HEK293T (cell line): ENCODE data around the gene UNCX.

Experiments
- CTCF ChIA-PET: fragments of 350-600 bp; formaldehyde crosslinking; extraction: SDS; loops from one replicate; lab custom pipeline; 2021; ENCODE audit warnings: antibody characterized with exemption, inconsistent platforms; lab: Yijun Ruan, JAX
- POLR2A ChIA-PET: fragments of 350-600 bp; formaldehyde crosslinking; extraction: SDS; loops from one replicate; lab custom pipeline; 2020; ENCODE audit warnings: antibody characterized with exemption, inconsistent platforms; lab: Yijun Ruan, JAX
- DNase-seq: peaks from one replicate; pipeline ENCODE4 v3.0.0; 2012; ENCODE audit warnings: mixed read lengths; ENCODE audit errors: extremely low spot score
- ARNT ChIP-seq: fragments of 450-650 bp; IDR thresholded peaks from 2 replicates; pipeline ENCODE4 v1.6.1; 2017; ENCODE audit warnings: mild to moderate bottlenecking
- BHLHE40 ChIP-seq: fragments of 450-650 bp; IDR thresholded peaks from 2 replicates; pipeline ENCODE4 v1.6.1; 2016; ENCODE audit warnings: mild to moderate bottlenecking, moderate library complexity, borderline replicate concordance
- CTBP1 ChIP-seq: fragments of 450-650 bp; IDR thresholded peaks from 2 replicates; pipeline ENCODE4 v1.6.1; 2016; ENCODE audit warnings: borderline replicate concordance
- ELF4 ChIP-seq: fragments of 450-650 bp; IDR thresholded peaks from 2 replicates; pipeline ENCODE4 v1.6.1; 2017; ENCODE audit warnings: antibody characterized with exemption
- FOXA1 ChIP-seq: fragments of 450-650 bp; IDR thresholded peaks from 2 replicates; pipeline ENCODE4 v1.6.1; 2016; ENCODE audit warnings: mild to moderate bottlenecking
- FOXK2 ChIP-seq: fragments of 450-650 bp; IDR thresholded peaks from 2 replicates; pipeline ENCODE4 v1.6.1; 2016; ENCODE audit warnings: mild to moderate bottlenecking
- FOXM1 ChIP-seq: fragments of 450-650 bp; IDR thresholded peaks from 2 replicates; pipeline ENCODE4 v1.6.1; 2017; ENCODE audit warnings: mild to moderate bottlenecking, borderline replicate concordance
- HDGF ChIP-seq: fragments of 450-650 bp; IDR thresholded peaks from 2 replicates; pipeline ENCODE4 v1.6.1; 2017; ENCODE audit warnings: antibody characterized with exemption, borderline replicate concordance
- L3MBTL2 ChIP-seq: fragments of 450-650 bp; conservative IDR thresholded peaks from 2 replicates; pipeline ENCODE4 v1.6.1; 2016; ENCODE audit warnings: mild to moderate bottlenecking
- LEF1 ChIP-seq: fragments of 450-650 bp; IDR thresholded peaks from 2 replicates; pipeline ENCODE4 v1.6.1; 2017; ENCODE audit warnings: mild to moderate bottlenecking, borderline replicate concordance
- NFRKB ChIP-seq: fragments of 450-650 bp; IDR thresholded peaks from 2 replicates; pipeline ENCODE4 v1.6.1; 2016; ENCODE audit warnings: mild to moderate bottlenecking, moderate library complexity
- SP1 ChIP-seq: fragments of 450-650 bp; IDR thresholded peaks from 2 replicates; pipeline ENCODE4 v1.6.1; 2017
- SUZ12 ChIP-seq: fragments of 450-650 bp; IDR thresholded peaks from 2 replicates; pipeline ENCODE4 v1.6.1; 2016; ENCODE audit warnings: mild to moderate bottlenecking
- TARDBP ChIP-seq: fragments of 450-650 bp; IDR thresholded peaks from 2 replicates; pipeline ENCODE4 v1.6.1; 2016
- ZNF384 ChIP-seq: fragments of 450-650 bp; IDR thresholded peaks from 2 replicates; pipeline ENCODE4 v1.6.1; 2016
- TF ChIP-seq, protein P1 (sequence below): fragments of 450-650 bp; IDR thresholded peaks from 2 replicates; pipeline ENCODE4 v1.6.1; 2016

Gene UNCX

DNA sequence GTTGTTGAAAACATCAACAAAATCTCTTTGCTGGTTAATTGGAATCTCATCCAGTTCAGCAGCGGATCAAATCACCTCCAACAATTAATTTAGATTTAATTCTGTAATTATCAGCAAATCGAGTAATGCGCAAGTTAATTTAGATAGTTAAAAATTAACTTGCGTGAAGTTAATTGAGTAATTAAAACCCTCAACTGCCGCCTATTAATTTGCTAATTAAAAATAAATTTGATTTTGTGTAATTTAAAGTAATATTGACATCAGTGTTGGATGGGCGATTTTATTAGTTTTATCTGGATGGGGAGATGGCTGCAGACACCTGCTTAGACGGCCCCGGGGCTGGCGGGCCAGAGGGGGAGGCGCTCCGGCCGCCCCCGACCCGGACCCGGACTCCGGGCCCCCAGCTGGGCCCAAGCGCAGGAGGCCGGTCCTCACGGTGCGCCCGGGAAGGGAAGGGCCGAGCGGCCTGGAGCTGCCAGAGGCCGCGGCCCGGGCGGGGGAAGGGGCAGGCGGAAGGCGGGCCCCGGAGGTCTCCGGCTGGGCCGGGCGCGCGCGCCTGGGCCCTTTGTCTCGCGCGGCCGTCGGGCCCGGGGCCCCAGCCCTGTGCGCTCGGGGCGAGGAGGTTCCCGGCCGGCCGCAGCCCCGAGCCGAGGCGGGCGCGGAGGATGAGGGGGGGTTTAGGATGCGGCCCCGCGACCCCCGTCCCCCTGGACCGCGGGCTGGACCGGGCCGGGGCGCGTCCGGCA, 3.3 kb upstream of the UNCX start:
- TF ChIP-seq BHLHE40 (no peak), FOXK2 (no peak)
- TF ChIP-seq, protein P1, sequence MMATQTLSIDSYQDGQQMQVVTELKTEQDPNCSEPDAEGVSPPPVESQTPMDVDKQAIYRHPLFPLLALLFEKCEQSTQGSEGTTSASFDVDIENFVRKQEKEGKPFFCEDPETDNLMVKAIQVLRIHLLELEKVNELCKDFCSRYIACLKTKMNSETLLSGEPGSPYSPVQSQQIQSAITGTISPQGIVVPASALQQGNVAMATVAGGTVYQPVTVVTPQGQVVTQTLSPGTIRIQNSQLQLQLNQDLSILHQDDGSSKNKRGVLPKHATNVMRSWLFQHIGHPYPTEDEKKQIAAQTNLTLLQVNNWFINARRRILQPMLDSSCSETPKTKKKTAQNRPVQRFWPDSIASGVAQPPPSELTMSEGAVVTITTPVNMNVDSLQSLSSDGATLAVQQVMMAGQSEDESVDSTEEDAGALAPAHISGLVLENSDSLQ, result no peak
- ChIA-PET CTCF (no interaction called here), POLR2A (no interaction called here)
- DNase-seq, result no peak

DNA sequence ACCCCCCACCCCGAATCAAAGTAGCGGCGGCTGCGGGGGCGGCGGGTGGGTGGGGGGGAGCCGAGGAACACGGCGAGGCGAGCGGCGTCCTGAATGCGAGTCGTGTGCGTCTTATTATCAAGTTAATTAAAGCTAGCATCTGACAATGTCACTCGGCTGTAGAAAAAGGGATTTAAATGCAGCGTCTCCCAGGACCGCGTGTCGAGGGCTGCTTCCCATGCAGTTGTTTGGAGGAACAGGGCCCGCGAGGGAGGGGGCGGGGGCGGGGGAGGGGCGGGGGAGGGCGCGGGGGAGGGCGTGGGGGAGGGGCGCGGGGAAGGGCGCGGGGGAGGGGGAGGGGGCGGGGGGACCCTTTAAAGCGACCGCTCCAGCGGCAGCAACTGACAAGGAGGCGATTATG, 2.7 kb upstream of the UNCX start:
- CTCF ChIA-PET, result no interaction called here

DNA sequence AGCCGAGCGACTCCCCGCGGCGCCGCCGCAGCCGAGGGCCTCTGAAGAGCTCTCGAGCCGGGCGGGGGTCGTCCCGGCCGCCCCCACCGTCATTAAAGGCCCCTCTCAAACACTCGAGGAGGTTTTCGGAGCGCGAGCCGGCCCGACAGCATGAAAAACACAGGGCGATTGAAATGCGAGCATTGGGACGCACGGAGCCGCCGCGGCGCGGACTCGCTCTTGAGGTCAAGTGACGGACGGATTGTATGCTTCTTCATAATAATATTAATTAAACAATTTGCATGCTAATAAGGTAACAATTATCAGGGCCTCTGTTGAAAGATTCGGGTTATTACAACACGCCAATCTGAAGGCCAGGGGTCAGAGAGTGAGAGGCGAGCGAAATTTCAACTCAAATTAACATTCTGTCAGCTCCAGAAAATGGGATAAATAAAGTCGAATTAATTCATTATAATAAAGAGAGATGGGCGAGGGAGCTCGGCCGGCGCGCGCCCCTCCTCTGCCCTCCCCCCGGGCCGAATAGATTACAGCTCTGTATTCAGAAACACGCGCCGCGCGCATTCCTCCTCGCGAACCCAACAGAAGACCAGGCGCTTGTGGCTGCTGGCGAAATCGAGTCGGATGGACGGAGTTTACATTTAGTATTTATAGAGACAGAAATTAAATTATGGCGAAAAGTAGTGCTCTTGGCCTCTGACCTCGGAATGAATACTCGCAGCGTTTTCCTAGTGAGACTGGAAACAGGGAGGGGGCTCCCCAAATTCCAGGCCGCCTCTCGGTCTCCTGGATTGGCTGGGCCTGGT, 2.1 kb upstream of the UNCX start:
- TF ChIP-seq L3MBTL2 (no peak), ARNT (no peak)
- no peak for DNase-seq
- ChIA-PET POLR2A (no interaction called here), CTCF (no interaction called here)

More for the DNA sequence above, 2.7 kb upstream of the UNCX start:
- TF ChIP-seq LEF1, result no peak
- POLR2A ChIA-PET, result no interaction called here
- DNase-seq, result no peak

DNA sequence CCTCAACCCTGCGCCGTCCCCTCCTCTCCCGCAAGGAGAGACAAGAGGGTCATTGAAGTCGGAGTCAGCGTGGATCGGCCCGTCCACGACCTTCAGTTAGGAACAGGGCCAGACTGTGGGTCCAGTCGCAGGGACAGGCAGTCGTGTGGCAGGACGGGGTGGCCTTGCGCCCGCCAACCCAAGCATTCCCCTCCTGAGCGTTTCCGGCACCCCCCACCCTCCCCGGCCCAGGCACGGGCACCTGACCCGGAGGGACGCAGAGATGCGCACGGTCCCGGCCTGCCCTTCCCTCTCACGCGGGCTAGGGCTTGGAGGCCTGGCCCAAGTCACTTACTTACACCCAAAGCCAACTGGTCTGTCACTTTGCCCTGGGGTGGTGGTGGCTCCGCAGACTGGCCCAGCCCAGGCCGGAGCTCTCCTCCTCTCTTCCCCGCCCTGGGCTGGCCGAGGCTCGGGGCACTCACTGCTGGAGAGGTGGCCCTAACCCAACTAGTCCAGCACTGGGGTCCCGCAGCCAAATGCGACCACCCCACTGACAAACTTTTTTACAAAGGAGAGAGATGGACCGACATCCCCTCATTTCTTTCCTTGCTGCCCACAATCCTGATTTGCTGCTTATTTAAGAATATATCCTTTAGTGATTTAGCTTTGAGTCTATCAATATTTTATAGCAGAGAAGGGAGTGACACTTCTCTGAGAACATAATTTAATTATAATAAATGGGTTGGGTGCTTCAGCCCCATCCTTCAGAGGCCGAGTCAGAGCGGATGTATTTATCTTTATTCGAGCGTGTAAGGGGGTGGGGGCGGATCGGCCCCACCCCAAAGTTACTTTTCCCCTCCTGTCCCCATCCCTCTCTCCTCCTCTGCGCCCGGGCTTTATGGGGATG, 1.2 kb upstream of the UNCX start:
- POLR2A ChIA-PET, result no interaction called here
- CTCF ChIA-PET, result no interaction called here
- no peak for DNase-seq
- TF ChIP-seq L3MBTL2, result no peak
- TF ChIP-seq, protein P1, result no peak
- TF ChIP-seq FOXK2, result no peak
- TF ChIP-seq BHLHE40, result no peak
- TF ChIP-seq NFRKB, result no peak
- no peak for TF ChIP-seq HDGF
- TF ChIP-seq ARNT, result no peak
- TF ChIP-seq CTBP1, result no peak
- TF ChIP-seq FOXA1, result no peak
- TF ChIP-seq SUZ12, result no peak
- TF ChIP-seq TARDBP, result no peak
- TF ChIP-seq SP1, result no peak
- TF ChIP-seq FOXM1, result no peak
- TF ChIP-seq ELF4, result no peak
- no peak for TF ChIP-seq LEF1
- no peak for TF ChIP-seq ZNF384

DNA sequence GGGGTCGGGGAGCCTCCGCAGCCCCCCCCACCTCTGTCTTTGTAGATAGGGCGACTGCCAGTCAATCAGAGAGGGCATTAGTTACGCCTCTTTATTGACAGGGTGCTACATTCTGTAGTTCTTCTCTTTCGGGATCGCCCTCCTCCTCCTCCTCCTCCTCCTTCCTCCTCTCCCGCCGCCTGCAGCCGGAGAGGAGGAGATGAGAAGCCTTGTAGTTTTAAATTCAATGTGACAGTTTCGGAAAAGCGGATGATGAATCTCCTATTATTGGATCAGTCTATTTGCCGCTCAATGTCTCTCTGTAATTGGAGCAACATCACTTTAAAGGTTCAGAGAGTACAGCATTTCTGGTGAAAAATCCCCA, 587 bp upstream of the UNCX start:
- CTCF ChIA-PET, result no interaction called here
- DNase-seq, result no peak
- TF ChIP-seq SUZ12 (no peak), LEF1 (no peak), SP1 (no peak), TARDBP (no peak), BHLHE40 (no peak), FOXM1 (no peak), FOXA1 (no peak), NFRKB (no peak)
- TF ChIP-seq, protein P1, result peak; percentile 42; the same call in 1 of the 2 replicates
- POLR2A ChIA-PET, result interaction anchor here (0.6 kb wide), 1 partner anchor 21 kb away, joined by 3 read pairs; no protein-coding TSS in a partner anchor

DNA sequence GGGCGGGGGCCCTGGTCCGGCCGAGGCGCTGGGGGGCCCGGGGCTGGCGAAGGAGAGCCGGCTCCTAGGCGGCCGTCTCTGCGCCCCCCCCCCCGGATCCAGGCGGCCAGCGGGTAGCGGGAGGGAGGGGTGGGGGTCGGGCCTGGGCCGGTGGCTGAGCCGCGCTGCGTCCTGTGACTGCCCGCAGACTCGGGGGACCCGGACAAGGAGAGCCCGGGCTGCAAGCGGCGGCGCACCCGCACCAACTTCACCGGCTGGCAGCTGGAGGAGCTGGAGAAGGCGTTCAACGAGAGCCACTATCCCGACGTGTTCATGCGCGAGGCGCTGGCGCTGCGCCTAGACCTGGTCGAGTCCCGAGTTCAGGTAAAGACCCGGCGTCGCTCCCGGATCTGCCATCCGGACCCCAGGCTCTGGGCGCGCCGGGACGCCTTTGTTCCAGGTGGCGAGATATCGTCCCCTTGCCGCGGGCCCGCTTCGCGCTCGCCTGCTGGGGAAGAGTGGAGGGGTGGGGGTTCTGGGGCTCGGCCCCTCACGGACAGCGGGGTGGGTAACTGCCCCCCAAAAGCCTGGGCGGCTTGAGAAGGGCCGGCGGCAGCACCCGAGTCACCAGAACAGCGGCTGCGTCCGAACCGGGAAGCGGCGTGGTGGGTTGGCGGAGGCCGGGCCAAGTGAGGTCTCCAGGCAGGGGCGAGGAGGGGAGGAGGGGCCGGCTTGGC, 819 bp downstream of the UNCX start:
- DNase-seq, result no peak
- ChIA-PET POLR2A (no interaction called here), CTCF (no interaction called here)
- TF ChIP-seq FOXK2 (no peak), FOXA1 (no peak), FOXM1 (no peak), SUZ12 (no peak), ARNT (no peak), L3MBTL2 (no peak), CTBP1 (no peak), TARDBP (no peak), ZNF384 (no peak), SP1 (no peak), LEF1 (no peak), ELF4 (no peak), HDGF (no peak), NFRKB (no peak), BHLHE40 (no peak)
- TF ChIP-seq, protein P1, result no peak
